ENCODE data around the gene IGDCC3. TPM values are rescaled to one million over a fixed set of nuclear protein-coding genes. Genes with fewer than 3 reads are reported as not detected.

IGDCC3 gene
- total and polyA plus RNA-seq, 2 of the 8 experiments (the other 6 are each of a cell fraction or from before 2014, with no cell fraction given): 26.8 to 45.7 TPM

DNA sequence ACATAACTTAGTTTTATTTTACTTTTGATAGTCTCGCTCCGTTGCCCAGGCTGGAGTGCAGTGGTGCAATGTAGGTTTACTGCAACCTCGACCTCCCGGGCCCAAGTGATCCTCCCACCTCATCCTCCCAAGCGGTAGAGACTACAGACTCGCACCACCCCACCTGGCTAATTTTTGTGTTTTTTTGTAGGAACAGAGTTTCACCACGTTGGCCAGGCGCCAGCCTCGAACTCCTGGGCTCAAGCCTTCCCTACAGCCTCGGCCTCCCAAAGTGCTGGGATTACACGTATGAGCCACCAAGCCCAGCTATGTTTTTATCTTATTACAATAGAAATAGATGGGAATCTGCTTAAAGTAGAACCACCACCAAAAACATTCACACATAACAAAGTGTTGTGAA is 79.1 kb downstream of the IGDCC3 start (continued):
- TF ChIP-seq E2F6 (IDR thresholded peaks at IDR 0.05) (no peak), SUZ12 (IDR thresholded peaks at IDR 0.05; ENCODE audit: low read length) (no peak), RNF2 (IDR thresholded peaks at IDR 0.05; ENCODE audit: borderline replicate concordance, low read depth, low read length, missing control alignments, poor library complexity, severe bottlenecking) (no peak), MAFK (IDR thresholded peaks at IDR 0.05; ENCODE audit: low read depth, low read length) (no peak), CHD2 (IDR thresholded peaks at IDR 0.05; ENCODE audit: low read length) (no peak), CREB1 (IDR thresholded peaks at IDR 0.05) (no peak), ZNF274 (IDR thresholded peaks at IDR 0.05; ENCODE audit: borderline replicate concordance, extremely low read depth, low read length) (no peak)

Data from H1 (cell line).